GM21723 (cell line): ENCODE measurements around the gene PI4KA.

Source experiments
- ATAC-seq: cut with Tn5 transposase; IDR thresholded peaks from one replicate; pipeline ENCODE4 v1.9.1; 2021; ENCODE audit warnings: mild to moderate bottlenecking, moderate library complexity; ENCODE audit not compliant: unreplicated experiment

Gene PI4KA

DNA sequence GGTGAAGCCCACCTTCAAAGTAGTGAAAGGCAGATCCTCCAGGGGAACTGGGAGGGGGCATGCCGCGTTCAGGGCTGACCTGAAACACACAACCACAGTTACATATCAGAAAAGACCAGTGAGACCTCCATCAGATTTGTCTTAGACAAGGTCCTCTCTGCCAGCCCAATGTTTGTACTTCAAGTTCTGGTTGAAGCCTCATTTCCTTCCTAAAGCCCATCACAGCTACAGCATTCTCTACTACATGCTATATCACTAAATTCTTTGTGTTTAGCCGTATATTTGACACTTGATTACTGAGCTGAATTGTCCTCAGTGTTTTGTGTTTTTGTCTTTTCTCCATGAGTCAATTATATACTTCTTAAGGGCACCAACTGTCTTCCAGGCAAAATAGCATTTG is 40.1 kb downstream of the PI4KA start:
- no peak for ATAC-seq

DNA sequence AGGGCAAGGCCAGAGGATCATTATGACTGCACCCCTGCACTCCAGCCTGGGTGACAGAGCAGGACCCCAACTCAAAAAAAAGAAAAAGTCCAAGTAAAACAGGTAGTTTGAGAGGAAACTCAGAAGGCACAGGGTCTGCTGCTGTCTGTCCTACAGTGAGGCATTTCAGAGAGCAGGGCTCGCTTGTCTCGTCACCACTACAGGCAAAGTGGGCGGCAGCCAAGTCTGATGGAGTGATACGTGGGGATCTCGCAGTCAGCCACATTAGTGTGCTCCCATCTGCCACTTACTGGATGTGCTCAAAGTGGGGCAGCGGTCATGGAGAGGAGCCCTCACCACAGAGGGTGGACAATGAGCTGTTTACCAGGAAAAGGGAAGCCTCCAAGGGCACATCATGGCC is 42.1 kb downstream of the PI4KA start:
- ATAC-seq, result no peak

DNA sequence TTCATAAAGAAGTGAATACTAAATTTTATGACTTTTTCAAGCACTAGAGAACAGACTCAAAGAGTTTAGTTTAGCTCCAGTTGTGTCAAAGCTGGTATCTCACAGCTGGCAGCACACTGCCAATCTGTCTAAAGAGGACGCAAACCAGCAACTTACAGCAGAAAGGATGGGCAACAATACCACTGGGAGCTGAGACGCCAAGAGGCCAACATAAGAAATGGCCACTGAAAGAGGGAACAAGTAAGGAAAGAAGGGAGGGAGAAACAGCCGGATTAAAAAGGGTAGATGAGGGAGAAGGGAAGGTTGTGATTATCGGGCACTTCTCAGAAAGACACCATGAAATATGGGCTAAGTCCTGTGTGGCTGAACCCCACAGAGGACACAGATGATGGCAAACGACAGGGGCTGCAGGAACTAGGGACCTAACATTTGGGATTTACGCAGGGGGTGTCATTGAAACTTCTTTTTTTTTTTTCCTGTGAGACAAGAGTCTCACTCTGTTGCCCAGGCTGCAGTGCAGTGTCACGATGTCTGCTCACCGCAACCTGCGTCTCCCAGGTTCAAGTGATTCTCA is 43.0 kb downstream of the PI4KA start:
- ATAC-seq, result no peak

DNA sequence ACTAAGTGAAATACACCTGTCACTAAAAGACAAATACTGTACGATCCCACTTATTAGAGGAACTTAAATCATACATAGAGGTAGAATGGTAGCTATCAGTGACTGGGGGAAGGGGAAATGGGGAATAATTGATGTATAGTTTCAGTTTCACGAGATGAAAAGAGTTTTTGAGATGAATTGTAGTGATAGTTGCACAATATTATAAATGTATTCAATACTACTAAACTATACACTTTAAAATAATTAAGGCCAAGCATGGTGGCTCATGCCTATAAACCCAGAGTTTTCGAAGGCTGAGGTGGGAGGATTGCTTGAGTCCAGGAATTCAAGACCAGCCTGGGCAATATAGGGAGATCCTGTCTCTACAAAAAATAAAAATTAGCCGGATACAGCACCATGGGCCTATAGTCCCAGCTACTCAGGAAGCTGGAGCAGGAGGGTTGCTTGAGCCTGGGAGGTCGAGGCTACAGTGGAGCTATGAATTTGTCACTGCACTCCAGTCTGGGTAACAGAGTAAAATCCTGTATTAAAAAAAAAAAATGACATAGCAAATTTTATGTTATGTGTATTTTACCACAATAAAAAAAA is 44.3 kb downstream of the PI4KA start:
- no peak for ATAC-seq

DNA sequence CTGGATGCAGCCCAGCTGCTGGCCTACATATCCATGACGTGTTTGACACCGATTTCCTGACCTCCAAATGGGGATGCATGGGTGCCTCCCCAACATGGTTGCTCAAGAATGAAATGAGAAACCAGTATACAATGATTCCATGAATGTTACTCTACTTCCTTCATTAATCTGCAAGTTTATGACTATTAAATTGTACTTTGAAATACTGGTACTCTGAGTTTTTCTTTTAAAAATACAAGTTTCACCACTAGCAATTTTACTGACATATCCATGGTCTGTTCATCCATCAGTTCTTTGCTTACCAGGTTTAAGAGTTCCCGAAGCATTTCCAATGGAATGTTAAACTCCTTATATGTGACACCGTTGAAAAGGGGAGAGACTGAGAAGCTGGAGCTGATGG is 45.6 kb downstream of the PI4KA start:
- no peak for ATAC-seq

DNA sequence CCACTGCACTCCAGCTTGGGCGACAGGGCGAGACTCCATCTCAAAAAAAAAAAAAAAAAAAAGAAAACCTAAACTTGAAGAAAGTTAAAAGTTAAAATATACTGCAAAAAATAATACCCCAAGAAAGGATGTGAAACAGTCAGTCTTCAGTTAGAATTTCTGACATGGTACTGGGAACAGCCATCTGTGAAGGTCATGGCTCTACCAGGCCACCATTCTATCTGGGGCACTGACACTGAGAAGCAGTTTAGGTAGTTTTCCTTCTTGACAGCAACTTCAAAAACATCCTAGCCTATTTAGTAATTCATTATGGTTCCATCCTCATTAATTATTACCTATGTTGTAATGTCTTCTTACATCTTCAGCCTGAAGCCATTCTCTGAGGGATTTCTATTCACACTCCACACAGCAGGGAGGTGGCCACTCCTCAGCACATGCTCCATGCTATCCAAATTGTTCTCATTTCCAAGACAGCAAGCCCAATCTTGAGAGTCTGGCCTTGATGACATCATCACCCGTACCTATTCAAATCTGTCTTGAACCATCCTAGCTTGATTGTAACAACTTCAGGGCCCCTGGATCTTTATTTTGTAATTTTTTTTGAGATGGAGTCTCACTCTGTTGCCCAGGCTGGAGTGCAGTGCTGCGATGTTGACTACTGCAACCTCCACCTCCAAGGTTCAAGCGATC is 46.5 kb downstream of the PI4KA start:
- no peak for ATAC-seq

DNA sequence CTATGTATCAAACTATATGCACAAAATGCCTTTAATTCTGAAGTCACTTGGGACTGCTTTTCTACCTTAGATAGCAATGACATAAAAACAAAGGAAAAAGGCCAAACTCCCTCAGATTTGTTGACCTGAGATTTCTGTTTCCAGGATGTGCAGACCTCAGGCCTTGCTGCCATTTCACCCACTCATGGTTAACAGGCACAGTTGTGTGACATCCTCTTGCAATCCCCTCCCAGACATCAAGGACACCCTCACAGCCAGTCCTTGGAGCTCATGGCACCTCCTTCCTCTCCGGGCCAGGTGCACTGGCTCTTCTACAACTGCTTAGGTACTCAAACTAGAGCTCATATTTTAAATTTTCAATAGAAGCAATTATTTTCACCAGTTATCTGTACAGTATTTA is 47.4 kb downstream of the PI4KA start:
- no peak for ATAC-seq

DNA sequence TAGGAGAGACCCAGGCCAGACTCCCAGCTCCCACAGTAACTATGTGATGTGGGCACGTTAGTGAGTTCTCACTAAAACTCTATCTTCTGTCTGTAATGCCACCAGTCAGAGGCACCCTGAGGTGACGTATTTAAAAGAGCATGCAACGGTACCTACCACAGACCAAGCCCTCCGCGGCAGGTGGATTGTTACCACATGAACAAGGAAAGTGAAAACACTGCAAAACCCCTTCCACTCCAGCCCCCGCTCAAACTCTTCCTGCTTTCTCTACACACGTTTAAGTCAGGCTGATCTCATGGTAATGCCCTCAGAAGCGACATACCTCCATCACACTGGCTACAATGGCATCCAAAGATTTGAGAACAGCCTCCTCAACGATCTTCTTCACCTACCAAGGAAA is 48.0 kb downstream of the PI4KA start:
- ATAC-seq, result no peak

DNA sequence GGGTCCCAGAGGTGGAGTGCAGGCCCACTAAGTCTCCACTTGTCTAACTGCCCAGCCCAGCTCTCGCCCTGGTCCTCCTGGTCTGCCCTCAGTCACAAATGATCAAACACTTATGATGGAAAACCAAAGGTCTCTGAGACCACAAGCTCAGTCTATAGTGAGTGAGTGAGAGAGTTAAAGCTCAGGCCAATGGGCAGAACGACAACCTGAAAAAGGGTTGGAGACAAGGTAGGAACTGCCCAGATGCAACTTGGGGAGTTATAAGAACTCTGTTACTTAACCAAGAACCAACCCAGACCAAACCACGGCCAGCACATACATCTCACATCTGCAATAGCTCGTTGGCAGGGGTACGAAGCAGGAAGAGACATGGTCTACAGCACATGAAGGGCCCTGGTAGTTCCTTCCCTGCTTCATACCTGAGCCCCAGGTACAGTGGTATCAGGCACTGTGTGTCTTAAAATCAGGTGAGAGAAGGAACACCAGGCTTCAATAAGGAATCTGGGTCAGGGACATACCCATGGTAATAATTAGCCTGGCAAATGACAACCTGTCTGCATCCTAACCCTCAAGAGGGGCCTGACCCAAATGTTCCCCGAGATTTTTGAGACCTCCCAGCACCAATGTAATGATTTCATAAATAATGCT is 48.9 kb downstream of the PI4KA start:
- no peak for ATAC-seq

DNA sequence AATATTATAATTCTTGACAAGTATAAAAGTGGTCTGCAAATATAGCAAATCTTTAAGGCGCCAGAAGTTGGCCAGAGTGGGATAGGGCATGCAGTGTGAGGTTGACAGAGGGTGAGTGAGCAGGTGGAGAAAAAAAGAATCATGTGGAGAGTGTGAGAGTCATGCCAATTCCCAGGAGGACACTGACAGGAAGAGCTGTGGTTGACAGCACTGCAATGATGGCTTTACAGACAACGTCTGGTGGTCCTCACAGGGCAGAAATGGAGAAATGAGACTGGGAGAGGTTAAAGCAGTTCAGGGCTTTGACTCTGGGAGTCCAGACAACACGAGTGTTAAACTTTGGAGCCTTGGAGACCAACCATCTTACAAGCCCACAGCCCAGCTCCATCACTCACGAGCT is 49.8 kb downstream of the PI4KA start:
- no peak for ATAC-seq

DNA sequence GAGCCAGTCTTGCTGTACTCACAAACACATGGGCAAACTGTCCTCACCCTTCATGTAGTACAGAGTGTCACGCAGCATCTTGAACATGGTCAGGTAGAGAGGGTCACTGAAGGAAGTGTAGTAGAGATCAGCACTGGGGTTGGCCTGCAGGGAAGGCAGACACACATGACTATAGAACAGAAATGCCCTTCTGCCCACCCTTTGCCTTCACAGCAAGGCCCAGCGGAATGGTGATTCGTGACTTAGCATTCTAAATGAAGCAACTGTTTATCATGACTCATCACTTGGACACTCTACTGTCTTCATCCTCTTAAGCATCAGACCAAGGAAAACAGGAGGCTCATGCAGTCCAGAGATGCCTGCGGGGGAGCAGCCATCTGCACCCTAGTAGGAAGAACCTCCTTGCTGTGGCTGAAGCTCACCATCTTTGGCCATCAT is 51.3 kb downstream of the PI4KA start:
- no peak for ATAC-seq

DNA sequence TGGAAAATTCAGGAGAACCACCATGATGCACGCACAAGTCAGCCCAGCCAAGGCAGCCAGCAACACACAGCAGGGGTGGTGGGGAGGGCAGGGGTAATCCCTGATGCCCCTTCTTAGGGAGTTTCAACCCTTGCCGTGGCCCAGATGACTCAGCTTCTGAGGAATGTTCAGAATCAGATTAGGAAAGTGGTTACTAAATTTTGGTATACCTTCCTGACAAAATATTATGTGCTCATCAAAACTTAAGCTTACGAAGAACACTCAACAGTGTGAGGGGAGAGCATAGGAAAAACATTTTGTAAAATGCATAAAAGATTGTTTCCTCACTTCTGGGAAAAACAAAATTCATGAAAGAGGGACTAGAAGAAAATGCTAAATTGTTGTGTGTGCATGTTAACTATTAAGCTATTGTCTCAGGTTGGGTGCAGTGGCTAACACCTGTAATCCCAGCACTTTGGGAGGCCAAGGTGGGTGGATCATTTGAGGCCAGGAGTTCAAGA is 52.6 kb downstream of the PI4KA start:
- ATAC-seq, result no peak

DNA sequence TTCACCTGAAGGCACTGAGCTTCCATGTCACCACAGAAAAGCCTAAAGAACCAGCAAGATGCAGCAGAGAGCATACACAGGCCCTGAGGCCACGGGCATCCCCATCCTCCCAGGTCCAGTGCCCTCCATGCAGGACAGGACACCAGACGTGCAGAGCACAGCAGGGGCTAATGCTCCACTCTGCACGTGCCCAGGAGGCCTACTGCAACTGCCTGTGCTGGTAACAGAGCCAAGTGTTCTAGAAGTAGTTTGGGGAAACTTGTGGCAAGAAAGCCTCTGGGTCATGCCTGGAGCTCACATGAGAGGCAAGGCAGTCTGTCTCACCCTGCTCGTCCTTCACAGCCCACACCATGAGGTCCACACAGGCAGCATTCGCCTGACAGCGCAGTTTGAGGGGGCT is 54.0 kb downstream of the PI4KA start:
- no peak for ATAC-seq

DNA sequence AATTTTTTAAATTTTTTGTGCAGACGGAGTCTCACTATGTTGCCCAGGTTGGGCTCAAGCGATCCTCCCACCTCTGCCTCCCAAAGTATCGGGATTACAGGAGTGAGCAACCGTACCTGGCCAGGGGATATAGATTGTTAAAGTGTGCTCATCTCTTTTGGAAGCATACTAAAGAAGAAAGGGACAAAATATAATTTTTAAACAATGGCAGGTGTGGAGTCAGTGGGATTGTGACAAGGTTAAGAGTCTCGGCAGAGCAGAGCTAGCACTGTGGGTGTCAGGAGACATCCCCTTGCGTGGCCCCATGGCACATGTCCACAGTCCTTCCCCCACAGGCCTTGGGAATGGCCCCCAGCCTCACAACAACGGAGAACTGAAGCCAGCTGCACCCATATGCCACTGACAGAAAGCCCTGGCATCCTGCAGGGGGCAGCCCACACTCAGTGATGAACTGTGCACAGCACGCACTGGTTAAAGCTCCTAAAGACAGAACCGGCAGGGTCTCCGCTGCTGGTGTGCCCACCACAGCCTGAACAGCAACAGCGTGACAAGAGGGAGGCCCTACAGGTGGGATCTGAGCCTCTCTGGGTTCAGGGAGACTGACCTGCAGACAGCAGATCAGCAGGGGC is 54.8 kb downstream of the PI4KA start:
- ATAC-seq, result no peak

DNA sequence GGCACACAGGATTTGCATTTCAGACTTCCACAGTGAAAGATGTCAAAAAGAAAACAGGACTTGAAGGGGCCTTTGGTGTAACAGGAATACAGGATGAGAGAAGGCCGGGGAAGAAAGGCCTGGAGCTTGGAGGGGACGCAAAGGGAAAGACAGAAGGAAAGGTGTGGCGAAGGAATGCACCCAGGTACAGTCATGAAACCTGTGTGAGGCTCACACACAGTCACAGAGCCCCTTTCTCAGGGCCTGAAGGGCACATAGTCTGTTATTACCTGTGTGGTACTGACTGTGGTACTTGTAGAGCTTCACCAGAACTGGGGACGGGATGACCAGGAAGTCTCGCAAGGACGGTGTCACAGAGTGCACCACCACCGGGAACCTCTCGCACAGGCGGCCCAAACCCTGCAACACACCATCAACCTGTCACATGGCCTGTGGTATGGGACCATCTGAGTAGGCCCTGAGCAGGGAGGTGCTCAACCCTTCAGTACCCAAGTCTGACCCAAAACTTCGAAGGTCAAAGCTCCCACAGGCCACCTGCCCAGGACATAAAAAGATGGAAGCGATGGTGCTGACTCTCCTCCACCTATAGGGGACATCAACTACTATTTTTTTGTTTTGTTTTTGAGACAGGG is 55.6 kb downstream of the PI4KA start:
- ATAC-seq, result no peak

DNA sequence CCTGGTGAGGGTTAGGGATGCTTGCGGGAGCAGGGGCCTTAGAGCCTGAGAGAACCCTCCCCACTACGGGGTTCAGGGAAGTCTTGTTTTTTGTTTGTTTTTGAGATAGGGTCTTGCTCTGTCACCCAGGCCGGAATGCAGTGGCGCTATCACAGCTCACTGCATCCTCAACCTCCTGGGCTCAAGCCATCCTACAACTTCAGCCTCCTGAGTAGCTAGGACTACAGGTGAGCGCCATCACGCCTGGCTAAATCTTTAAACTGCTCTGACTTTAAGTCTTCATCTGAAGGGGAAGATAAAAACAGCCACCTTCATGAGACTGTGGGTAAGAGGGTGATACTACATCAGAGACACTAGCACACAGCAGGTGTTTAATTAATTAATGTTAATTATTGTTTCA is 56.2 kb downstream of the PI4KA start:
- no peak for ATAC-seq

DNA sequence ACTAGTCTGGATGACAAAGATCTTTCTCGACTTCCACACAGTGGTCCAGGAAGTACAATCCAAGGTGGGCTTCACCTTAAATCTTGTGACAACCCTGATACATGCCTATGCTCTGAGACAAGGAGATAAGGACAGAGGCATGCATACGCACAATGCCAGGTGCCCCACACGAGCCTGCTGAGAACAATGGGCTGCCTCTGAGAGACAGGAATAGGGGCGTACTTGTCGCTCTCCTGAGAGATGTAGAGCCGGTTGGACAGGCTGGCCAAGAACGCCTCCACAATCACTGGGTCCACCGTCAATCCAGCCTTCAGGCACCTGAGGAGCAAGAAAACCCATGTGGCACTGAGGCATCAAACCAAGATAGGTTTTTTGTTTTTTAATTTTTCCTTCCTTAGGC is 59.2 kb downstream of the PI4KA start:
- ATAC-seq, result no peak

DNA sequence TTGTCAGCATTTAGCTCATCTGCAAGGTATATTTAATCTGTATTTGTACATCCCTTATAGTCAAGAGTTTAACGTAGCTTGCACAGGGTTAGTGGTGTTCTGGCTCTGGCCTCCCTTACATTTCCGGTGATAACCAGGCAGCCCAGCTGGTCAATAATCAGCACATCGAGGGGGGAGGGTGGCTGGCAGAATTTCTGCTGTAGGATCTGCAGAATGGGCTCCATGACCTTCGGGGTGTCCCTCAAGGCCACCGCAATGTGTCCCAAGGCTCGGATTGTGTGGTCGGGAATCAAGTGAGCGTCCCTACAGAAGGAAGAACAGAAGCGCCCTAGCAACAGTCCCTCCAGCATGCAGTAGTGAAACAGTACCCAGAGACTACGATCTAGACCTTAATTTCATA is 59.6 kb downstream of the PI4KA start:
- ATAC-seq, result no peak

DNA sequence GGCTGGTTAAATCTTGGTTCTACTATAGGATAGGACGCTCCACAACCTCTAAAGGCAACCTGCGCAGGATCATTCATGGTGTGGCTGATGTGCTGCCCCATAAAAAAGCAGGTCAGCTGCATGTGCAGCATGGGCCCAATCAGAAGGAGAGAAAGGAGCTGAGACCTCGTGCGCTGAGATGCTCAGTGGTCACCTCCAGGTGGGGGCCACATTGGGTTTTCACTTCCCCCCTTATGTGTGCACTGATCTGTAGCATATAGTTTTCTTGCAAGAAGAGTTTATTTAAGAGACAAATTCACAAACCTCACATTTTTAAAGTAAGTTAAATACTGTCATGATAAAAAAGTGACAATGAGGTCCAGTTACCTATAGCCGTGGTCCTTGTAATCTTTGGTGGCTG is 60.4 kb downstream of the PI4KA start:
- no peak for ATAC-seq

DNA sequence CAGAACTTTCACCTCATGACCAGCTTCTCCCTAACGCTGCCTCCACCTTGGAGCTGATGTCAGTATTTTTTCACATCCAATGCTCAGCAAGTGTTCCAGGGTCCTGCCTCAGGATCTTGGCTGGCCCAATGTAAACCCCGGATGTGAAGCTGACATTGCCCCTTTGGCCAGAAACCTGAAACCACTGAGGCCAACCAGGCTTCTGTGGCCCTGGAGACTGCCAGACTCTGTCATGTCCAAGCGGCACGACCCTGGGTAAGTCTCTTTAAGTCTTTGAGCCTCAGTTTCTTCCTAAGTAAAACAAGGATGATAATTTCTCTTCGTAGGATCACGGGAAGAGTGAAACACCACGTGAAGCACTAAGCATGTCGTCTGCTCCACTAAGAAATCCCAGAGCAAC is 61.9 kb downstream of the PI4KA start:
- no peak for ATAC-seq
